H1 (cell line): ENCODE data around the gene PDE4D. TPM values are rescaled to one million over a fixed set of nuclear protein-coding genes. Genes with fewer than 3 reads are reported as not detected.

Experiments
- CHD2 ChIP-seq: IDR thresholded peaks from 2 replicates; pipeline ENCODE4 v1.6.1; 2012; ENCODE audit warnings: low read length, improper control_type of control experiment
- NRF1 ChIP-seq: IDR thresholded peaks from 2 replicates; pipeline ENCODE4 v1.6.1; 2011; ENCODE audit warnings: mild to moderate bottlenecking, low read depth, low read length, improper control_type of control experiment
- polyA plus RNA-seq, 7 experiments: library from polyadenylated mRNA; depleted of rRNA in 3 of 7; stranded (reverse) in 5 of 7; unstranded in 2 of 7; fragments of >200 nt in 5 of 7; fragments of 200-250 nt in 2 of 7; gene quantifications; 1 replicate in 5 of 7; 2 replicates in 1 of 7; 4 replicates in 1 of 7; pipeline versions ENCODE4 v1.2.1 to v1.2.3, GENCODE V29; 2011 to 2013; ENCODE audit warnings: missing spikeins in 2 of 7, mixed read lengths in 2 of 7
- total RNA-seq: library from RNA; stranded (reverse); fragmentation: NEBNext Ultra II Directional; extraction: Animal tissue kit (Norgen Biotek cat#: 25700); gene quantifications from 2 replicates; pipeline ENCODE4 v1.2.1, GENCODE V29; 2021

PDE4D gene
- total and polyA plus RNA-seq, 2 of the 8 experiments (the other 6 are each of a cell fraction or from before 2014, with no cell fraction given) = 2.3 to 3.7 TPM

GRCh38 chr5:59605915-59606314 is 287.6 kb downstream of the PDE4D start (continued):
- TF ChIP-seq CHD2 (no peak), NRF1 (no peak)
